Activated naive CD4-positive, alpha-beta T cell treated with Interleukin-2 at 50 U/mL for 16 hours (primary cell): ENCODE data around the gene LRP1B.
"Not testable (repeated sequence)": the region's sequence is repeated elsewhere in the genome, so short reads cannot be mapped to it uniquely, and the experiment has no call there.

Source experiments
- DNase-seq: peaks from one replicate; pipeline ENCODE4 v3.0.0-alpha.2; 2020

LRP1B gene

GRCh38 chr2:140555701-140556100 is 1575.1 kb downstream of the LRP1B start:
- DNase-seq: no peak

- DNase-seq: no peak
These were observed 1578.2 kb downstream of the LRP1B start for GRCh38 chr2:140552634-140553033.

- DNase-seq: no peak
These were observed 1579.5 kb downstream of the LRP1B start for GRCh38 chr2:140551287-140551686.

GRCh38 chr2:140550821-140551220 is 1580.0 kb downstream of the LRP1B start:
- DNase-seq: no peak

GRCh38 chr2:140544769-140545168 is 1586.0 kb downstream of the LRP1B start:
- not testable (repeated sequence) for DNase-seq

GRCh38 chr2:140542627-140543026 is 1588.2 kb downstream of the LRP1B start:
- DNase-seq: no peak

- DNase-seq: no peak
These were observed 1591.5 kb downstream of the LRP1B start for GRCh38 chr2:140539242-140539875.

- DNase-seq: no peak
These were observed 1601.1 kb downstream of the LRP1B start for GRCh38 chr2:140529706-140530105.

- DNase-seq: no peak
These were observed 1601.8 kb downstream of the LRP1B start for GRCh38 chr2:140528982-140529381.

- no peak for DNase-seq
These were observed 1604.2 kb downstream of the LRP1B start for GRCh38 chr2:140526575-140526974.

GRCh38 chr2:140512106-140512505 is 1618.7 kb downstream of the LRP1B start:
- no peak for DNase-seq

GRCh38 chr2:140509765-140510164 is 1621.1 kb downstream of the LRP1B start:
- no peak for DNase-seq

- DNase-seq: no peak
These were observed 1622.1 kb downstream of the LRP1B start for GRCh38 chr2:140508756-140509155.

- DNase-seq: no peak
These were observed 1624.2 kb downstream of the LRP1B start for GRCh38 chr2:140506606-140507005.

GRCh38 chr2:140504601-140505000 is 1626.2 kb downstream of the LRP1B start:
- DNase-seq: no peak

GRCh38 chr2:140502951-140503630 is 1627.7 kb downstream of the LRP1B start:
- DNase-seq: no peak

- no peak for DNase-seq
These were observed 1632.5 kb downstream of the LRP1B start for GRCh38 chr2:140498360-140498759.

- no peak for DNase-seq
These were observed 1634.1 kb downstream of the LRP1B start for GRCh38 chr2:140496714-140497113.

- DNase-seq: no peak
These were observed 1638.9 kb downstream of the LRP1B start for GRCh38 chr2:140491876-140492275.

GRCh38 chr2:140489193-140489592 is 1641.6 kb downstream of the LRP1B start:
- DNase-seq: no peak

- DNase-seq: no peak
These were observed 1649.7 kb downstream of the LRP1B start for GRCh38 chr2:140481136-140481535.

GRCh38 chr2:140473851-140474250 is 1657.0 kb downstream of the LRP1B start:
- no peak for DNase-seq

- no peak for DNase-seq
These were observed 1658.1 kb downstream of the LRP1B start for GRCh38 chr2:140472676-140473075.

GRCh38 chr2:140465301-140465700 is 1665.5 kb downstream of the LRP1B start:
- DNase-seq: no peak

GRCh38 chr2:140462990-140463389 is 1667.8 kb downstream of the LRP1B start:
- no peak for DNase-seq
